IMR-90 (cell line): Measurements from ENCODE around the gene SBK2.
A peak's percentile ranks its signal among the peaks of the same experiment; 100 is the strongest.

Source experiments
- FOS ChIP-seq: fragments of 150-350 bp; IDR thresholded peaks from 2 replicates; pipeline ENCODE4 v1.6.1; 2016; ENCODE audit warnings: low read depth, low read length
- MAZ ChIP-seq: IDR thresholded peaks from 2 replicates; pipeline ENCODE4 v1.6.1; 2012; ENCODE audit warnings: low read depth, mild to moderate bottlenecking, low read length, improper control_type of control experiment, moderate library complexity, borderline replicate concordance
- NFE2L2 ChIP-seq: fragments of 150-350 bp; IDR thresholded peaks from 2 replicates; pipeline ENCODE4 v1.6.1; 2016; ENCODE audit warnings: low read depth, mild to moderate bottlenecking, low read length
- TF ChIP-seq, protein P1 (sequence below): conservative IDR thresholded peaks from 2 replicates; pipeline ENCODE4 v1.5.1; 2012; ENCODE audit warnings: mild to moderate bottlenecking, low read depth, low read length, improper control_type of control experiment
- TF ChIP-seq, protein P2 (sequence below): fragments of 150-350 bp; IDR thresholded peaks from 2 replicates; pipeline ENCODE4 v1.6.1; 2017; ENCODE audit warnings: mild to moderate bottlenecking, antibody characterized with exemption, low read length, low read depth

DNA sequence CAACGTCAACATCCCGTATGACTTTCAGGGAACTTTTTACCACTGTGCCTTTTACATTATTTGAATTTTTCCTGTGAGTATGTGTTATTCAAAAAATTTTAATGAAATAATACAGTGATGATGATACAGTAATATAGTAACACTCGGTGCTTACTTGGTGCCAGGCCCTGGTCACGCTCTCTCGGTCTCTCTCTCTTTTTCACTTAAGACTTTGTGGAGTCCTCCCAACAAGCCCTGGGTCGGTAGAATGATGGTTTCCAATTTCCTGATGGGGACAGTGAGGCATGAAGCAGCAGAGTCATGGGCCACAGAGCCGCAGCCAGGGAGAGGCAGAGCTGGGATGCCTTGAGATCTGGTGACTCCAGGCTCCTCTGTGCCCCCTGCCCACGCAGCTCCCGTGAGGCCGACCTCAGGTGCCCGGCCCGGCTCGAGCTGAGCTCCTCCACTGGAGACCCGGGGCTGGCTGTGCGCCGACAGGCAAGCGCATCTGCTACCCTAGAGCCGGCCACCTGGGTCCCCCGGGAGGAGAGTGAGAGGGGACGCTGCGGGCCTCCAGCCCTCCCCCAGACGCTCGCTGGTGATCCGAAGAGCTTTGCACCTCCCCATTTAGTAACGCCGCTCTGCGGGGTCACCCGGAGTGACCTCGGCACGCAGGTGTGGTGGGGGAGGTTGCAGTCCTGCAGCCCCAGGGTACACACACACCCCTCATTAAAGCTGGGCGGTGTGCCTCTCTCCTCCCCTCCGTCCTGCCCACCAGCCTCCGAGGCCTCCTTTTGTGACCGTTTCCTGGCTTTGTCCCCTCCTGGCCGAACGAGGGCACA, 12.8 kb upstream of the SBK2 start:
- TF ChIP-seq, protein P1, sequence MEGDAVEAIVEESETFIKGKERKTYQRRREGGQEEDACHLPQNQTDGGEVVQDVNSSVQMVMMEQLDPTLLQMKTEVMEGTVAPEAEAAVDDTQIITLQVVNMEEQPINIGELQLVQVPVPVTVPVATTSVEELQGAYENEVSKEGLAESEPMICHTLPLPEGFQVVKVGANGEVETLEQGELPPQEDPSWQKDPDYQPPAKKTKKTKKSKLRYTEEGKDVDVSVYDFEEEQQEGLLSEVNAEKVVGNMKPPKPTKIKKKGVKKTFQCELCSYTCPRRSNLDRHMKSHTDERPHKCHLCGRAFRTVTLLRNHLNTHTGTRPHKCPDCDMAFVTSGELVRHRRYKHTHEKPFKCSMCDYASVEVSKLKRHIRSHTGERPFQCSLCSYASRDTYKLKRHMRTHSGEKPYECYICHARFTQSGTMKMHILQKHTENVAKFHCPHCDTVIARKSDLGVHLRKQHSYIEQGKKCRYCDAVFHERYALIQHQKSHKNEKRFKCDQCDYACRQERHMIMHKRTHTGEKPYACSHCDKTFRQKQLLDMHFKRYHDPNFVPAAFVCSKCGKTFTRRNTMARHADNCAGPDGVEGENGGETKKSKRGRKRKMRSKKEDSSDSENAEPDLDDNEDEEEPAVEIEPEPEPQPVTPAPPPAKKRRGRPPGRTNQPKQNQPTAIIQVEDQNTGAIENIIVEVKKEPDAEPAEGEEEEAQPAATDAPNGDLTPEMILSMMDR, result no peak
- no peak for TF ChIP-seq MAZ
- TF ChIP-seq FOS, result peak; percentile 74
- TF ChIP-seq, protein P2, sequence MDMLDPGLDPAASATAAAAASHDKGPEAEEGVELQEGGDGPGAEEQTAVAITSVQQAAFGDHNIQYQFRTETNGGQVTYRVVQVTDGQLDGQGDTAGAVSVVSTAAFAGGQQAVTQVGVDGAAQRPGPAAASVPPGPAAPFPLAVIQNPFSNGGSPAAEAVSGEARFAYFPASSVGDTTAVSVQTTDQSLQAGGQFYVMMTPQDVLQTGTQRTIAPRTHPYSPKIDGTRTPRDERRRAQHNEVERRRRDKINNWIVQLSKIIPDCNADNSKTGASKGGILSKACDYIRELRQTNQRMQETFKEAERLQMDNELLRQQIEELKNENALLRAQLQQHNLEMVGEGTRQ, result no peak
- no peak for TF ChIP-seq NFE2L2
